ENCODE data around the gene ARHGAP24.
"Not testable (repeated sequence)": the region's sequence is repeated elsewhere in the genome, so short reads cannot be mapped to it uniquely, and the experiment has no call there.

Gene ARHGAP24

GRCh38 chr4:85836588-85837438 lies 361.9 kb downstream of the ARHGAP24 start:
- no peaks in the 10 kb centered on the region for H3K79me2 ChIP-seq (ENCODE audit: low read length)
- H3K36me3 ChIP-seq (replicated peaks; ENCODE audit: insufficient read depth, low read length), result no peaks in the 10 kb centered on the region
- no peaks in the 10 kb centered on the region for H4K20me1 ChIP-seq (ENCODE audit: insufficient read depth, low read length)
- H3K4me1 ChIP-seq (ENCODE audit: low read length), result no peaks in the 10 kb centered on the region
- no peaks in the 10 kb centered on the region for H3K27me3 ChIP-seq (replicated peaks; ENCODE audit: insufficient read depth, low read length)
- H3K4me2 ChIP-seq (ENCODE audit: low read depth, low read length), result no peak overlapping the region
- no peak for TF ChIP-seq EZH2 (optimal IDR thresholded peaks at IDR 0.05; ENCODE audit: low read depth, low read length)
- no peak for TF ChIP-seq EZH2phosphoT487 (IDR thresholded peaks at IDR 0.05; ENCODE audit: low read length)
- TF ChIP-seq CTCF (IDR thresholded peaks at IDR 0.05; ENCODE audit: low read length), result no peak
- no peak overlapping the region for H2AFZ ChIP-seq (ENCODE audit: low read length)
- DNase-seq, result no peak
- no peak overlapping the region for H3K4me3 ChIP-seq (ENCODE audit: low read length)
- no peaks in the 10 kb centered on the region; the same call in 1 of the 2 replicates for H3K9me3 ChIP-seq (replicated peaks; ENCODE audit: insufficient read depth, low read length)
- no peaks in the 10 kb centered on the region for H3K9me2 ChIP-seq (replicated peaks; ENCODE audit: insufficient read depth, low read length)
- no peak overlapping the region for H3K9ac ChIP-seq (ENCODE audit: low read length)
- no peaks in the 10 kb centered on the region for H3F3A ChIP-seq (ENCODE audit: insufficient read depth, low read length)
- H3K27ac ChIP-seq (ENCODE audit: low read length), result no peak overlapping the region

- H2AFZ ChIP-seq (ENCODE audit: low read length), result no peak overlapping the region
- H3F3A ChIP-seq (ENCODE audit: insufficient read depth, low read length), result no peaks in the 10 kb centered on the region
- no peaks in the 10 kb centered on the region for H3K9me2 ChIP-seq (replicated peaks; ENCODE audit: insufficient read depth, low read length)
- no peaks in the 10 kb centered on the region for H3K27me3 ChIP-seq (replicated peaks; ENCODE audit: insufficient read depth, low read length)
- no peak overlapping the region for H3K27ac ChIP-seq (ENCODE audit: low read length)
- no peak for DNase-seq
- TF ChIP-seq EZH2 (optimal IDR thresholded peaks at IDR 0.05; ENCODE audit: low read depth, low read length) (no peak), CTCF (IDR thresholded peaks at IDR 0.05; ENCODE audit: low read length) (no peak)
- H3K4me3 ChIP-seq (ENCODE audit: low read length), result no peak overlapping the region
- no peaks in the 10 kb centered on the region for H3K36me3 ChIP-seq (replicated peaks; ENCODE audit: insufficient read depth, low read length)
- H3K4me2 ChIP-seq (ENCODE audit: low read depth, low read length), result no peak overlapping the region
- no peaks in the 10 kb centered on the region; the same call in 1 of the 2 replicates for H3K9me3 ChIP-seq (replicated peaks; ENCODE audit: insufficient read depth, low read length)
- H3K79me2 ChIP-seq (ENCODE audit: low read length), result no peaks in the 10 kb centered on the region
- H4K20me1 ChIP-seq (ENCODE audit: insufficient read depth, low read length), result no peaks in the 10 kb centered on the region
- no peak overlapping the region for H3K9ac ChIP-seq (ENCODE audit: low read length)
- H3K4me1 ChIP-seq (ENCODE audit: low read length), result no peaks in the 10 kb centered on the region
Measured at GRCh38 chr4:85837439-85837733, 362.4 kb downstream of the ARHGAP24 start.

GRCh38 chr4:85839981-85840451 lies 365.1 kb downstream of the ARHGAP24 start:
- H3K4me3 ChIP-seq (ENCODE audit: low read length); H3K27me3 ChIP-seq (replicated peaks; ENCODE audit: insufficient read depth, low read length); H3K9me2 ChIP-seq (replicated peaks; ENCODE audit: insufficient read depth, low read length); H3K9ac ChIP-seq (ENCODE audit: low read length); H3K27ac ChIP-seq (ENCODE audit: low read length); H3K36me3 ChIP-seq (replicated peaks; ENCODE audit: insufficient read depth, low read length); H3K79me2 ChIP-seq (ENCODE audit: low read length); DNase-seq; H3K4me2 ChIP-seq (ENCODE audit: low read depth, low read length); H3K4me1 ChIP-seq (ENCODE audit: low read length); H3F3A ChIP-seq (ENCODE audit: insufficient read depth, low read length); H2AFZ ChIP-seq (ENCODE audit: low read length); H3K9me3 ChIP-seq (replicated peaks; ENCODE audit: insufficient read depth, low read length); H4K20me1 ChIP-seq (ENCODE audit: insufficient read depth, low read length): not testable (repeated sequence)

GRCh38 chr4:85842540-85842939 lies 367.6 kb downstream of the ARHGAP24 start:
- Histone ChIP-seq H3K27me3 (replicated peaks; ENCODE audit: insufficient read depth, low read length) (no peaks in the 10 kb centered on the region), H3K4me1 (ENCODE audit: low read length) (no peaks in the 10 kb centered on the region), H2AFZ (ENCODE audit: low read length) (no peak overlapping the region), H3F3A (ENCODE audit: insufficient read depth, low read length) (no peaks in the 10 kb centered on the region), H3K4me3 (ENCODE audit: low read length) (no peak overlapping the region), H3K9me3 (replicated peaks; ENCODE audit: insufficient read depth, low read length) (no peaks in the 10 kb centered on the region; the same call in 1 of the 2 replicates), H4K20me1 (ENCODE audit: insufficient read depth, low read length) (no peaks in the 10 kb centered on the region), H3K27ac (ENCODE audit: low read length) (no peak overlapping the region), H3K79me2 (ENCODE audit: low read length) (no peaks in the 10 kb centered on the region), H3K9ac (ENCODE audit: low read length) (no peak overlapping the region), H3K4me2 (ENCODE audit: low read depth, low read length) (no peak overlapping the region), H3K36me3 (replicated peaks; ENCODE audit: insufficient read depth, low read length) (no peaks in the 10 kb centered on the region), H3K9me2 (replicated peaks; ENCODE audit: insufficient read depth, low read length) (no peaks in the 10 kb centered on the region)
- no peak for DNase-seq
- TF ChIP-seq EZH2 (optimal IDR thresholded peaks at IDR 0.05; ENCODE audit: low read depth, low read length) (no peak), CTCF (IDR thresholded peaks at IDR 0.05; ENCODE audit: low read length) (no peak), EZH2phosphoT487 (IDR thresholded peaks at IDR 0.05; ENCODE audit: low read length) (no peak)

GRCh38 chr4:85853740-85854139 lies 378.8 kb downstream of the ARHGAP24 start:
- not testable (repeated sequence) for H3K4me1 ChIP-seq (ENCODE audit: low read length); H3K27me3 ChIP-seq (replicated peaks; ENCODE audit: insufficient read depth, low read length); H3K9ac ChIP-seq (ENCODE audit: low read length); H2AFZ ChIP-seq (ENCODE audit: low read length); H3K79me2 ChIP-seq (ENCODE audit: low read length); H3K4me3 ChIP-seq (ENCODE audit: low read length); H3K9me3 ChIP-seq (replicated peaks; ENCODE audit: insufficient read depth, low read length); DNase-seq; H4K20me1 ChIP-seq (ENCODE audit: insufficient read depth, low read length); H3K4me2 ChIP-seq (ENCODE audit: low read depth, low read length); H3F3A ChIP-seq (ENCODE audit: insufficient read depth, low read length); H3K27ac ChIP-seq (ENCODE audit: low read length); H3K9me2 ChIP-seq (replicated peaks; ENCODE audit: insufficient read depth, low read length); H3K36me3 ChIP-seq (replicated peaks; ENCODE audit: insufficient read depth, low read length)

Data from MM.1S (cell line).